Keratinocyte (primary cell): ENCODE measurements around the gene INPP5A.

Experiments
- CTCF ChIP-seq, 3 experiments: IDR thresholded peaks in 1 of 3; conservative IDR thresholded peaks in 1 of 3; optimal IDR thresholded peaks in 1 of 3; 2 replicates in 2 of 3; 3 replicates in 1 of 3; pipeline versions ENCODE3 to v1.5.1; 2011; ENCODE audit warnings: low read length in 3 of 3, mild to moderate bottlenecking in 3 of 3, moderate library complexity in 2 of 3, control low read depth in 1 of 3, inconsistent platforms in 1 of 3; ENCODE audit not compliant: insufficient read depth in 2 of 3; ENCODE audit errors: extremely low read depth in 1 of 3
- EZH2 ChIP-seq: IDR thresholded peaks from one replicate; pipeline ENCODE4 v1.6.1; 2012; ENCODE audit warnings: inconsistent platforms, mild to moderate bottlenecking, low read length, moderate library complexity

- TF ChIP-seq CTCF (optimal IDR thresholded peaks at IDR 0.05 in 1 of 3, IDR thresholded peaks at IDR 0.05 in 1 of 3, conservative IDR thresholded peaks at IDR 0.05 in 1 of 3; ENCODE audit: extremely low read depth in 1 of 3, insufficient read depth in 2 of 3, low read length in 3 of 3), result no peak
- TF ChIP-seq EZH2, result no peak
These were observed 206.4 kb downstream of the INPP5A start for GRCh38 chr10:132743925-132744490.
